ENCODE data around the gene INTS11. TPM values are rescaled to one million over a fixed set of nuclear protein-coding genes. Genes with fewer than 3 reads are reported as not detected.
"Not testable (repeated sequence)": the region's sequence is repeated elsewhere in the genome, so short reads cannot be mapped to it uniquely, and the experiment has no call there.

Gene INTS11
- 87.7 TPM for polyA plus RNA-seq (ENCODE audit: insufficient read length)

- peak; percentile 92 for DNase-seq
Measured at GRCh38 chr1:1324524-1325287, at the start of gene INTS11, which contains the start of gene CPTP. Gene INTS11 (minus strand): TSS chr1:1324660. CDS start chr1:1324608, 52 bp downstream. Gene CPTP (plus strand): TSS chr1:1324802. CDS start chr1:1326911, 2,109 bp downstream.

- DNase-seq: no peak
Measured at GRCh38 chr1:1373815-1374588, 49.5 kb upstream of the INTS11 start.

- no peak for DNase-seq
Measured at GRCh38 chr1:1373051-1373814, 48.8 kb upstream of the INTS11 start.

GRCh38 chr1:1371746-1372711 lies 47.6 kb upstream of the INTS11 start:
- no peak for DNase-seq

GRCh38 chr1:1371364-1371745 lies 46.9 kb upstream of the INTS11 start:
- no peak for DNase-seq

- no peak for DNase-seq
Measured at GRCh38 chr1:1370771-1371300, 46.4 kb upstream of the INTS11 start.

- DNase-seq: not testable (repeated sequence)
Measured at GRCh38 chr1:1370094-1370493, 45.6 kb upstream of the INTS11 start.

GRCh38 chr1:1367315-1367714 lies 42.9 kb upstream of the INTS11 start:
- DNase-seq: no peak

- DNase-seq: no peak
Measured at GRCh38 chr1:1366699-1367066, 42.2 kb upstream of the INTS11 start.

GRCh38 chr1:1365875-1366698 lies 41.6 kb upstream of the INTS11 start:
- DNase-seq: no peak

GRCh38 chr1:1364266-1364665 lies 39.8 kb upstream of the INTS11 start:
- no peak for DNase-seq

- DNase-seq: peak; percentile 75
Measured at GRCh38 chr1:1361982-1362423, 37.5 kb upstream of the INTS11 start.

- DNase-seq: no peak
Measured at GRCh38 chr1:1361233-1361981, 36.9 kb upstream of the INTS11 start.

GRCh38 chr1:1360506-1361169 lies 36.2 kb upstream of the INTS11 start:
- DNase-seq: peak; percentile 45

- DNase-seq: peak; percentile 79
Measured at GRCh38 chr1:1359664-1360468, 35.4 kb upstream of the INTS11 start.

- DNase-seq: peak; percentile 40
Measured at GRCh38 chr1:1359308-1359663, 34.8 kb upstream of the INTS11 start.

GRCh38 chr1:1358433-1359271 lies 34.2 kb upstream of the INTS11 start, which contains the start of gene MXRA8:
Gene MXRA8 (minus strand): TSS chr1:1358555. CDS start chr1:1358504, 51 bp downstream.
- DNase-seq: peak; percentile 90
